CD4-positive, alpha-beta T cell treated with Interleukin-17A for 1 hour (primary cell): Measurements from ENCODE around the gene FAM234B.

Experiments
- DNase-seq: peaks from one replicate; pipeline ENCODE4 v3.0.0-alpha.2; 2020

Gene FAM234B

GRCh38 chr12:13044002-13044905 lies at the start of gene FAM234B:
Gene FAM234B, plus strand, starts transcription at chr12:13044381. Its CDS starts 23 bp downstream, at chr12:13044404.
- DNase-seq: peak; percentile 70

- no peak for DNase-seq
Measured at GRCh38 chr12:12995088-12995487, 49.1 kb upstream of the FAM234B start.

GRCh38 chr12:12996209-12996608 lies 48.0 kb upstream of the FAM234B start:
- no peak for DNase-seq

- no peak for DNase-seq
Measured at GRCh38 chr12:12997156-12997555, 47.0 kb upstream of the FAM234B start.

GRCh38 chr12:12997734-12998133 lies 46.4 kb upstream of the FAM234B start:
- DNase-seq: no peak

- DNase-seq: no peak
Measured at GRCh38 chr12:12998248-12998647, 45.9 kb upstream of the FAM234B start.

GRCh38 chr12:12999271-12999958 lies 44.8 kb upstream of the FAM234B start:
- DNase-seq: no peak

- peak; percentile 96 for DNase-seq
Measured at GRCh38 chr12:12999959-13000615, 44.1 kb upstream of the FAM234B start, which contains the start of gene HEBP1. Gene HEBP1, minus strand, starts transcription at chr12:13000265. Its CDS starts 151 bp downstream, at chr12:13000114.

GRCh38 chr12:13000616-13000924 lies 43.6 kb upstream of the FAM234B start:
- no peak for DNase-seq

- DNase-seq: peak; percentile 46
Measured at GRCh38 chr12:13000925-13001774, 43.0 kb upstream of the FAM234B start.

GRCh38 chr12:13001775-13002040 lies 42.5 kb upstream of the FAM234B start:
- DNase-seq: no peak

GRCh38 chr12:13002301-13003097 lies 41.7 kb upstream of the FAM234B start:
- no peak for DNase-seq

GRCh38 chr12:13004361-13004760 lies 39.8 kb upstream of the FAM234B start:
- no peak for DNase-seq

- no peak for DNase-seq
Measured at GRCh38 chr12:13004986-13005385, 39.2 kb upstream of the FAM234B start.

- DNase-seq: no peak
Measured at GRCh38 chr12:13005649-13006048, 38.5 kb upstream of the FAM234B start.

- DNase-seq: no peak
Measured at GRCh38 chr12:13007496-13008233, 36.5 kb upstream of the FAM234B start.

- DNase-seq: no peak
Measured at GRCh38 chr12:13008741-13009380, 35.3 kb upstream of the FAM234B start.

- no peak for DNase-seq
Measured at GRCh38 chr12:13011098-13011497, 33.1 kb upstream of the FAM234B start.

- no peak for DNase-seq
Measured at GRCh38 chr12:13022851-13023271, 21.3 kb upstream of the FAM234B start.

GRCh38 chr12:13023811-13024530 lies 20.2 kb upstream of the FAM234B start:
- no peak for DNase-seq
